ENCODE measurements around the gene SH3GL3. TPM values are rescaled to one million over a fixed set of nuclear protein-coding genes. Genes with fewer than 3 reads are reported as not detected.

SH3GL3 gene
- polyA plus RNA-seq, 1 of the 3 experiments (the other 2 are of a cell fraction), result not detected

GRCh38 chr15:83471307-83471866 lies 24.2 kb downstream of the SH3GL3 start:
- ChIA-PET POLR2A (no interaction called here), CTCF (no interaction called here)
- Histone ChIP-seq H3F3A (replicated peaks; ENCODE audit: insufficient read depth) (no peaks in the 10 kb centered on the region), H3K4me3 (ENCODE audit: low read depth in 2 of 2, low read length in 1 of 2) (no peak overlapping the region), H3K27me3 (ENCODE audit: insufficient read depth) (no peaks in the 10 kb centered on the region), H3K4me1 (ENCODE audit: control insufficient read depth in 1 of 2, insufficient read depth in 2 of 2, low read depth in 1 of 2, low read length in 1 of 2) (no peaks in the 10 kb centered on the region), H3K9me3 (no peaks in the 10 kb centered on the region), H3K36me3 (replicated peaks in 1 of 2; ENCODE audit: control insufficient read depth in 1 of 2, insufficient read depth in 2 of 2, low read length in 1 of 2) (no peaks in the 10 kb centered on the region), H3K27ac (ENCODE audit: low read depth in 2 of 2, low read length in 1 of 2) (no peak overlapping the region), H3K9me2 (no peaks in the 10 kb centered on the region), H4K20me1 (ENCODE audit: insufficient read depth) (no peaks in the 10 kb centered on the region), H3K4me2 (no peak overlapping the region), H3K9ac (no peak overlapping the region), H2AFZ (ENCODE audit: low read depth) (no peak overlapping the region), H3K79me2 (ENCODE audit: insufficient read depth) (no peaks in the 10 kb centered on the region)
- no peak for DNase-seq
- TF ChIP-seq RAD21 (IDR thresholded peaks at IDR 0.05; ENCODE audit: low read length) (no peak), REST (IDR thresholded peaks at IDR 0.05; ENCODE audit: low read depth, low read length) (no peak), MAX (IDR thresholded peaks at IDR 0.05; ENCODE audit: low read depth) (no peak), MXI1 (IDR thresholded peaks at IDR 0.05; ENCODE audit: low read depth, low read length) (no peak), TAF1 (IDR thresholded peaks at IDR 0.05; ENCODE audit: borderline replicate concordance, low read depth, low read length) (no peak), EP300 (IDR thresholded peaks at IDR 0.05; ENCODE audit: borderline replicate concordance in 1 of 2, low read depth in 1 of 2, low read length in 1 of 2) (no peak)
- TF ChIP-seq, protein P1, sequence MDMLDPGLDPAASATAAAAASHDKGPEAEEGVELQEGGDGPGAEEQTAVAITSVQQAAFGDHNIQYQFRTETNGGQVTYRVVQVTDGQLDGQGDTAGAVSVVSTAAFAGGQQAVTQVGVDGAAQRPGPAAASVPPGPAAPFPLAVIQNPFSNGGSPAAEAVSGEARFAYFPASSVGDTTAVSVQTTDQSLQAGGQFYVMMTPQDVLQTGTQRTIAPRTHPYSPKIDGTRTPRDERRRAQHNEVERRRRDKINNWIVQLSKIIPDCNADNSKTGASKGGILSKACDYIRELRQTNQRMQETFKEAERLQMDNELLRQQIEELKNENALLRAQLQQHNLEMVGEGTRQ (IDR thresholded peaks at IDR 0.05; ENCODE audit: borderline replicate concordance, low read depth, low read length), result no peak
- TF ChIP-seq, protein P2, sequence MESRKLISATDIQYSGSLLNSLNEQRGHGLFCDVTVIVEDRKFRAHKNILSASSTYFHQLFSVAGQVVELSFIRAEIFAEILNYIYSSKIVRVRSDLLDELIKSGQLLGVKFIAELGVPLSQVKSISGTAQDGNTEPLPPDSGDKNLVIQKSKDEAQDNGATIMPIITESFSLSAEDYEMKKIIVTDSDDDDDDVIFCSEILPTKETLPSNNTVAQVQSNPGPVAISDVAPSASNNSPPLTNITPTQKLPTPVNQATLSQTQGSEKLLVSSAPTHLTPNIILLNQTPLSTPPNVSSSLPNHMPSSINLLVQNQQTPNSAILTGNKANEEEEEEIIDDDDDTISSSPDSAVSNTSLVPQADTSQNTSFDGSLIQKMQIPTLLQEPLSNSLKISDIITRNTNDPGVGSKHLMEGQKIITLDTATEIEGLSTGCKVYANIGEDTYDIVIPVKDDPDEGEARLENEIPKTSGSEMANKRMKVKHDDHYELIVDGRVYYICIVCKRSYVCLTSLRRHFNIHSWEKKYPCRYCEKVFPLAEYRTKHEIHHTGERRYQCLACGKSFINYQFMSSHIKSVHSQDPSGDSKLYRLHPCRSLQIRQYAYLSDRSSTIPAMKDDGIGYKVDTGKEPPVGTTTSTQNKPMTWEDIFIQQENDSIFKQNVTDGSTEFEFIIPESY (IDR thresholded peaks at IDR 0.05; ENCODE audit: borderline replicate concordance, low read depth), result no peak
- 16% methylated on average over 1 of the region's 1 CpG for WGBS (ENCODE audit: low lambda C conversion rate)

- no peaks in the 10 kb centered on the region for H3K79me2 ChIP-seq (ENCODE audit: insufficient read depth)
- CTCF ChIA-PET, result no interaction called here
- no peak overlapping the region for H3K4me2 ChIP-seq
- H4K20me1 ChIP-seq (ENCODE audit: insufficient read depth), result no peaks in the 10 kb centered on the region
- no peak for TF ChIP-seq SIN3A (IDR thresholded peaks at IDR 0.05; ENCODE audit: borderline replicate concordance, low read depth, low read length)
- no peak for TF ChIP-seq JUND (IDR thresholded peaks at IDR 0.05)
- no peak for TF ChIP-seq TEAD4 (IDR thresholded peaks at IDR 0.05; ENCODE audit: borderline replicate concordance, insufficient read depth)
- no peak overlapping the region for H3K27ac ChIP-seq (ENCODE audit: low read depth in 2 of 2, low read length in 1 of 2)
- H3K9me3 ChIP-seq, result no peaks in the 10 kb centered on the region
- WGBS (ENCODE audit: low lambda C conversion rate), result 37% methylated on average over 3 of the region's 3 CpGs
- H3K9ac ChIP-seq, result no peak overlapping the region
- DNase-seq, result no peak
- H3F3A ChIP-seq (replicated peaks; ENCODE audit: insufficient read depth), result no peaks in the 10 kb centered on the region
- H3K9me2 ChIP-seq, result no peaks in the 10 kb centered on the region
- H3K27me3 ChIP-seq (ENCODE audit: insufficient read depth), result no peaks in the 10 kb centered on the region
- POLR2A ChIA-PET, result no interaction called here
- H3K36me3 ChIP-seq (replicated peaks in 1 of 2; ENCODE audit: control insufficient read depth in 1 of 2, insufficient read depth in 2 of 2, low read length in 1 of 2), result no peaks in the 10 kb centered on the region
- no peak overlapping the region for H2AFZ ChIP-seq (ENCODE audit: low read depth)
- no peaks in the 10 kb centered on the region for H3K4me1 ChIP-seq (ENCODE audit: control insufficient read depth in 1 of 2, insufficient read depth in 2 of 2, low read depth in 1 of 2, low read length in 1 of 2)
- H3K4me3 ChIP-seq (ENCODE audit: low read depth in 2 of 2, low read length in 1 of 2), result no peak overlapping the region
Measured at GRCh38 chr15:83472151-83472550, 25.0 kb downstream of the SH3GL3 start.

Data from SK-N-SH (cell line).